NOMO-1 treated with DMSO at 0.1 percent for 48 hours (cell line): ENCODE results near the gene CAPZB.
A peak's percentile ranks its signal among the peaks of the same experiment; 100 is the strongest.

Source experiments
- DNase-seq: peaks from one replicate; lab custom pipeline; 2025; ENCODE audit not compliant: unreplicated experiment; lab: John Stamatoyannopoulos, UW

The CAPZB gene

DNA sequence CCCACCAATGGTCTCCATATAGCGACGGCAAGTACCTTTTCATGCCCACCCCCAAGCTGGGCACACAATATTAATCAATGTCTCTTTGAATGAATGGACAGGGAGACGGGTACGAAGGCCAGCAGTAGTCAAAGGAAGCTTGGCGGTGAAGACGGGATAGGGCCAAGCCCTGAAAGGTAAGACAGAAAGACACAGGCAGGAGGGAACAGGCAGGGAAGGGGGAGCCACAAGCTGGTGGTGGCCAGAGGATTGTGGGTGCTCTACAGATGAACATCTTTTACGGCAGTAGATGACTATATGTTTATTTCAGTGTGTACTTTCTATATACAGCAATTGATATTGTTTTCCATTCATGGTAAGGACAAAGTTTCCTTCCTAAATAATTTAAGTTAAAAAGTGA lies 16.3 kb downstream of the CAPZB start:
- DNase-seq = no peak

- peak; percentile 77 for DNase-seq
Measured at GRCh38 chr1:19468397-19468956, 16.9 kb downstream of the CAPZB start.

DNA sequence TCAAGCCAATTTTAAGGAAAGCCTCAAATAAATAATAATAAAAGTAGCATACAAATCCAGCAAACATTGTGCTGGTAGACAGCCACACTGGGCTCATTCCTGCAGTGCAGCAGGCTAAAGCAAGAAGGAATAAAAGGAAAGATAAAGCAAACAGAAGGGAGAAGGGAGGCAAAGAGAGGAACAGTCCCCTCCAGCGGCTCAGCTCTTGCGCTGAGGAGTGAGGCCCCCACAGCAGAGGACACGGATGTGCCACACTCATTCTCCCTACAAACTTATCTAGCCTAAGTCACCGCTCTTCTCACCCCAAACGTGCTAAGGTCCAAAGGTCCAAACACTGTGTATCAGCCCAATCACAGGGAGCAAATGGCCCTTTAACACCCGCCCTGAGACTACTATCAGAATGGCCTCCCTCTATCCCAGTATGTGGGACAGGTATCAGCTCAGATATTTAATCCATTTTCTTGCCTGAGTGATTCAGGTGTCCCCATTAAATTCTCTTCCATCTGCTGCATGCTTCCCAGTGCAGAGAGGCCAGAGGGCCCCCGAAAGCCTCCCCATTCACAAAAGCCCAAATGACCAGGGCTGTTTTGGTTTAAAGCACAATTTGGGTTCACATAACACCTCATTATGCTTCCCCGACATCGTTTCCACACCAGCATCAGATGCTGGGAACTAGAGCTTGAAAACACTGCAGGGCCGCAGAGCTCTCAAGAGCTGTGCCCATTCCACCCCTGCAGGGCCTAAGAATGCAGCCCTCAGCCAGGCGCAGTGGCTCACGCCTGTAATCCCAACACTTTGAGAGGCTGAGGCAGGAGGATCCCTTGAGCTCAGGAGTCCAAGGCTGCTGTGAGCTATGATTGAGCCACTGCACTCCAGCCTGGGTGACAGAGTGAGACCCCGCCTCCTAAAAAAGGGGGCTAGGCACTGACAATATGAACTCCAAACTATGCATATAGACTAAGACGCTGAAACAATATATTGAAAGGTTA lies 17.8 kb downstream of the CAPZB start:
- DNase-seq = no peak

- no peak for DNase-seq
Measured at GRCh38 chr1:19466112-19466561, 19.2 kb downstream of the CAPZB start.

DNA sequence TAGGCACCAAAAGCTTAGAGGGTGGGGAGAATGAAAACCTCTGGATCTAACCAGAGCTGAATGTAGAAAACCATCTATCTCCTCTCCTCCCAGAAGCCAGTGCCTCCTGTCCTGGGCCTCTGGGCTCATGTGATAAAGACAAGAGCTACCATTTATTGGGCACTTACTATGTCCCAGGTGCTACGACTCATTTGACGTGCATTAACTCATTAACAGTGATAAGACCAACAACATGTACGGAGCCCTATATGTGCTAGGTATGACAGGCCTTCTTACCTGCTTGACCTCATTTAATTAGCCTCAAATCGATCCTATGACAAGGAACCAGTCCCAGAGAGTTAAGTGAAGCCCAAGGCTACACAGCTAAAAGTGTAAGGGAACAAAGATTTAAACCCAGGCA lies 19.7 kb downstream of the CAPZB start:
- DNase-seq = no peak

GRCh38 chr1:19465123-19465522 lies 20.2 kb downstream of the CAPZB start:
- DNase-seq = no peak

GRCh38 chr1:19464696-19465095 lies 20.6 kb downstream of the CAPZB start:
- no peak for DNase-seq

GRCh38 chr1:19463504-19463803 lies 21.9 kb downstream of the CAPZB start:
- DNase-seq = no peak

DNA sequence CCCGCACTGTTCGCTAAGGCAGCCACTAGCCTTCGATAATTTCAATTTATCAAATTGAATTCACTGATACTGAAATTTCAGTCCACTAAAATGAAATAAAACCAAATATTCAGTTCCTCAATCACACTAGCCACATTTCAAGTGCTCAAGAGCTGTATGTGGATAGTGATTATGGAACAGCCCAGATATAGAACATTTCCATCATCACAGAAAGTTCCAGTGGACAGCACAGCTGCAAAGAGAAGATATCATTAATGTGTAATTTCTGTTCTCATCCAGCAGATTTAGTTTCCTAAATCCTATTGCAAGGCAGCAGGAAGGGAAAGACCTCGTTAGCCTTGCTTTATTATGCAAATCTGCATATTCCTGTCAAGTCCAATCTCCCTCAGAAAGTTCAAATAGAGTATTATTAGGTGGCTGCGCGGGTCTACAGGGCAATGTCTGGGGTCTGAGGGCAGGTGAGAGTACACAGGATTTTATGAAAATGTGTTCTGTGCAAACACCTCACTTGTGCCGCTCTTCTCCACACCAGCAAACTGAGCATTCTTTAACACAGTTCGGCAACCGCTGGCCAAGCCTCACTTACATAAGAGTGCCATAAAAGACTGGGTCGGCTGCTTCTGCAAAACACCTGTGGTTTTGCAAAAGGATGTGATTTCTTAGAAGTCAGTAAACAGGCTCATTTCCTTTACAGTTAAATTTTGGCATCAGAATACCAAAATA lies 22.4 kb downstream of the CAPZB start:
- peak; percentile 19 for DNase-seq

DNA sequence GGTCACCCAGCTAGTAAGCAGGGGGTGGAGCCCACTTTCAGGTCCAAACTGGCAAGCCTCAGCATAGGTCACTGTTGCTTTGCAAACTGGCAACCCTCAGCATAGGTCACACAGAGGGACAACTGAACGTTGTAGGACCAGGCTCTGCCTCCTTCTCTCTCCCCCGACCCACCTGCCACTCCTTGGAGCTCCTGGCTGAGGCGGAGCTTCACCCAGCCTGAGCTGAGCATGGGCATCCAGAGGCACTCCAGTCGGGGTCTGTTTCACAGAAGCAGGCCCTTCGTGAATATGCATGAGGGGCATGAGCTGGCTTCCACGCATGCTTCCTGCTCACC lies 24.2 kb downstream of the CAPZB start:
- no peak for DNase-seq

DNA sequence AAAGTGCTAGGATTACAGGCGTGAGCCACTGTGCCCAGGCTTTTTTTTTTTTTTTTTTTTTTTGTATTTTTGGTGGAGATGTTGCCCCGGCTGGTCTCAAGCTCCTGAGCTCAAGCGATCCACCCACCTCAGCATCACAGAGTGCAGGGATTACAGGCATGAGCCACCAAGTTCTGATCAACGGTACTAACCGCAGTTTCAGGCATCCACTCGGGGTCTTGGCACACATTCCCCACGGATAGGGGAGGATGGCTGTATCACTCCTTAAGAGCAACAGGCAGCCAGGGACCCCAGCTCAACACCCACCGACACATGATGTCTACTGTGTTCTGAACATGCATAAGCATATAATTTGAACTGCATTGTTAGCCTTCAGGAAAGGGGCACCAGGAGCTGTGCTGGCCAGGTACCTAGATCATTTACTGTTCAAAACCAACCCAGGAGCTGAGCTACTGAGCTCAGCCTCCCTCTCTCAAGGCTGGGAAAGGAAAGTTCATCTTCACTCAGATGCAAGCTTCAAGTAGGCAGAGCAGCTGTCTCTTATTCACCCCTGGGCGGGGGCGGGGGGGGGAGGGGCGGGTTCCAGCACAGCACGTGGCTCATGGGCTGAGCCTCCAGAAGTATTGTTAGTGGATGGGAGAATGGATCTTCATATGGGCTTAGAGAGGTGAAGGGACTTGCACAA lies 24.7 kb downstream of the CAPZB start:
- no peak for DNase-seq

DNA sequence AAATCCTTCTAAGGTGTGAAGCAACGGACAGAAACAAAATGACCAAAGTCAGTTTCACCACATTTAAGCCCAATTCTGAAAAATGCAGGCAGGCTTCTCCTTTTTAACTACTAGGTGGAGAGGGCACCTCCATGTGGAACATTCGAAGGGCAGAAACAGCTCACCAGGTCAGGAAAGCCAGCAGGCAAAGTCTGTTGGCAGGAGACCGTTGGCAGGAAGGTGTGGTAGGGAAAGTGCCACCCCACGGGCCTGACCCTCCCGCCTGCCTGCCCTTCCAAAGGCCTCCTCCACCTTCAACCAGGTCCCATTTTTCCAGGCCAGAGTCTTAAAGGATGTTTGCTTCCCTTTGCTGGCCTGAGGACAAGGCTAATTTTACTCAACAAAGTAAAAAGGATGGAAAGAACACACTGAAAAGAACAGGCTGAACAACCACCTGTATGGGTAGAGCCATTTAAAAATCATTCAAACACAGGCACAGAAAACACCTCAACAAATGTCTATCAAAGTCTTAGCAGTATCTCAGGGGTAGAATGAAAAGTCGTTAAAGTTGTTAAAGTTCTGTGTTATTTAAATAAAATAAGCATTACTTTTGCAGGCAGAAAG lies 26.4 kb downstream of the CAPZB start:
- no peak for DNase-seq

- DNase-seq = no peak
Measured at GRCh38 chr1:19457607-19458006, 27.7 kb downstream of the CAPZB start.

GRCh38 chr1:19456968-19457441 lies 28.3 kb downstream of the CAPZB start:
- no peak for DNase-seq

- no peak for DNase-seq
Measured at GRCh38 chr1:19455353-19455752, 30.0 kb downstream of the CAPZB start.

- DNase-seq = no peak
Measured at GRCh38 chr1:19454265-19455146, 30.8 kb downstream of the CAPZB start.

DNA sequence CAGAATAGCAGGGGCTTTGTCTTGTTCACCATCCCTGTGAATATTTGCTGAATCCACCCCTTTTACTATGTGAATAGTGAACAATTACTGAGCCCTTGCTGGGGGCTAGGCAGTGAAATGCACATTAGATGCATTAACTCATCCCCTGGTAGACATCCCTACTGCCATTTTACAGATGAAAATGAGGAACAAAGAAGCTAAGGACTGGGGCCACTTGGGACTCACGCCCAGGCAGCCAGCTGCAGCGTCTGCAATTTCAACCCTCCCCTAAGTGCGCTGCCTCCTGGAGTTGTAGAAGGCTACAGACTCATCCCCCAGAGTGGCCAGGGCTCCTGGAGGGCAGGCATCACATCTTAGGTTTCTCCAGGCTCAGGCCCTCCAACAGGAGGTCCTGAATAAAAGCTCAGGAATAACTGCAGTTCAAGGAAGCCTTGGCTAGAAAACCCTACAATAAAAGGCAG lies 31.6 kb downstream of the CAPZB start:
- DNase-seq = no peak

DNA sequence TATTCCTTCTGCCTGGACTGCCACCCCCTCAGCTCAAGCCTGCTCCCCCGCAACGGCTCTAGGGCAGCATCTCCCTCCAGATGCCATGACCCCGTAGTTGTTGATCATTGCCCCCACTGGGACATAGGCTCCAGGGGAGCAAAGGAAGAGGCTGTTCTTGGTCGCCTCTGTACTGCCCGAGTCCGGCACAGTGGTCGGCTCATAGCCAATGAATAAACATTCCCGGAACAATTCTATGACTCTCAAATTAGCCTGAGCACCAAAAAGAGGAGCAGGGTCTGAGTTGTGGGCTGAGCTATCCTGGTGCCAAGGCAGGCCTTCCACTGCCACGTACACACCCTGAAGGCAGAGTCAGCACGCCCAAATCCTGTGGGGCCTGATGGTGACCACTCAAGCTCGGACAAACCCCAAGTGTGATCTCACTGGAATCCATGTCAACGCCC lies 33.1 kb downstream of the CAPZB start:
- DNase-seq = no peak

DNA sequence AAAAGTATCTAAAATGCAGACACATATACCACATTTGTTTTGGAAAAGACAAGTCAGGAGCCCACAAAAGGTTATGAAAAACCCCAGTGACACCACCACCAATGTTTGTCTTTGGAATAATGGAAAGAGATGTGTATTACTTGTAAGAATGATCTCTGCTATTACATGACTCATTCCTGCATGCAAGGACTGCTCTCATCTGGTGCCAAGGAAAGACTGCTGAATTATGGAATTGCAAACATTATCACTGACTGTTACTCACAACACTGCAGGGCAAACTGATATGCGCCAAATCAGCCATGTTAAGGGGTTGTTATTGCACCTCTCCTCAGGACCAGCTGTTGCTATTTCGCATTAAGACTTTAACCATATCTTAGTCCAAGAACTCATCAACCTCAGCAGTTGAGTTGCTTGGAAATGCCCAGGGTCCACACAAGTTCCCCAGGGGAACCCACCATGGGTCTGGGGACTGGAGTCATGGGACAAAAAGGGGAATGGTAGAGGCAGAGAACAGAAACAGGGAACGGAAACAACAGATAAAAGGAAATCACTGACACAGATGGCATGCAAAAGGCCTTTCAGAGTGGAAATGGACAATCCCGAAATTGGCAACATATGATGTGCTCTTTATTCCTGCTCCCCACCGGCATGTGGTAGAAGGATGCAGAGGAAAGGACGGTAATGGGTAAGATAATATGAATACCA lies 34.4 kb downstream of the CAPZB start:
- no peak for DNase-seq
